Measurements from ENCODE around the gene CD302. TPM values are rescaled to one million over a fixed set of nuclear protein-coding genes. Genes with fewer than 3 reads are reported as not detected.
"Not testable (repeated sequence)": the region's sequence is repeated elsewhere in the genome, so short reads cannot be mapped to it uniquely, and the experiment has no call there.

CD302 gene
- polyA plus RNA-seq, 3 donors = 11.8 to 13.4 (median 13.1) TPM

GRCh38 chr2:159803235-159803962, 5.4 kb upstream of the CD302 start:
- no peak for DNase-seq (ENCODE audit: extremely low read depth in 1 of 11, low read depth in 9 of 11, low spot score in 4 of 11)

DNA sequence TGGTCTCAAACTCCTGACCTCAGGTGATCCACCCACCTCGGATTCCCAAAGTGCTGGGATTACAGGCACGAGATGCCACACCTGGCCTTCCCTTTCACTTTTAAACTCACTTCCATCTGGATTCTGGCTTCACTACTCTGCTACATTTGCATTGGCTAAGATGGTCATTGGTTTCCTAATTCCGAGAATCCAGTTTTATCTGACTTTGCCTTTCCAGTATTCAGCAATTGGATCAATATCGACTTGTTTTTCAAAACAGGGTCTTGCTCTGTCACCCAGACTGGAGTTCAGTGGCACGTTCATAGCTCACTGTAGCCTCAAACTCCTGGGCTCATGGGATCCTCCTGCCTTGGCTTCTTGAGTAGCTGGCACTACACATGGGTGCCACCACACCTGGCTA, 4.7 kb upstream of the CD302 start:
- no peak for DNase-seq (ENCODE audit: extremely low read depth in 1 of 11, low read depth in 9 of 11, low spot score in 4 of 11)

DNA sequence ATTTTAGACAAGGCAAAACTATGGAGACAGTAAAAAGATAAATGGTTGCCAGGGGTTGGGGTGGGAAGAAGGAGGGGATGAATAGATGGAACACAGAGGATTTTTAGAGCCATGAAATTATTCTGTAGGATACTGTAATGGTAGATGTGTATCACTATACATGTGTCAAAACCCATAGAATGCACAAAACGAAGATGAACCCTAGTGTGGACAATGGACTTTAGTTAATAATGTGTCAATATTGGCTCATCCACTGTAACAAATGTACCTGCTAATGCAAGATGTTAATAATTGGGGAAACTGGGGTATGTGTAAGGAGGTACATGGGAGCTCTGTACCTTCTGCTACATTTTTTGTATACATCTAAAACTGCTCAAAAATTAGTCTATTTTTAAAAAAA, 1.8 kb upstream of the CD302 start:
- no peak for DNase-seq (ENCODE audit: extremely low read depth in 1 of 11, low read depth in 9 of 11, low spot score in 4 of 11)

- no peak for DNase-seq (ENCODE audit: extremely low read depth in 1 of 11, low read depth in 9 of 11, low spot score in 4 of 11)
These were observed 343 bp upstream of the CD302 start for GRCh38 chr2:159798376-159798725.

DNA sequence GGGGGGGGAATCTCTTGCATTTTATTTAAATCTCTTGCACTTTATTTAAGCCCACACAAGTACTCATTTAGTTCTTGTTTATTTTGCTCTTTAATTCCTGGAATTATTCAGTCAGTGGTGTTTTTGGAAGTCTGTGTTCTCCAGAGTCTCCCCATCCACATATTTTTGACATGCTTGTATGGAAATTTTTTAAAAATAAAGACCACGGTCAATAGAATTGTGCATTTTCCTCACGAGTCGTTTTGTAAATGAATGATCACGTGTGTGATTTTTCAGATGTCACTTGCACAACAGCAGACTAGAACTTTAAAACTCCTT, 824 bp downstream of the CD302 start:
- no peak for DNase-seq (ENCODE audit: extremely low read depth in 1 of 11, low read depth in 9 of 11, low spot score in 4 of 11)

- DNase-seq (ENCODE audit: extremely low read depth in 1 of 11, low read depth in 9 of 11, low spot score in 4 of 11) = no peak
These were observed 1.9 kb downstream of the CD302 start for GRCh38 chr2:159795841-159796690.

DNA sequence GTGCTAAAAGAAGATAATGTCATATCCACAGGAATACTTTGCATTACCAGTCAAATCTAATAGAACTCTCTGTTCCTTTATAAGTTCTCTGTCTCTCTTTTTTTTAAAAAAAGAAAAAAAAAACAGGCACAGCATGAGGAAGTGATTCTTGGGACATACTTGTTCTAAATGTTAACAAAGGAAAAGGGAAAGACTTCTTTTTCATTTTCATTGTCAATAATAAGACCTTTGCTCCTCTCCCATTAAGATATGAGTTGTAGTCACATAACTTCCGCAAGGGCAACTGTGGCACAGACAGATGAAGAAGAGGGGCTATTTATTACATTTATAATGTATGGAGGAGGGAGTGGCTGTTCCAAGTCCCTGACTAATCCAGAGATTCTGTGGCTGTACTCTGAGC, 4.7 kb downstream of the CD302 start:
- DNase-seq (ENCODE audit: extremely low read depth in 1 of 11, low read depth in 9 of 11, low spot score in 4 of 11) = no peak

- no peak for DNase-seq (ENCODE audit: extremely low read depth in 1 of 11, low read depth in 9 of 11, low spot score in 4 of 11)
These were observed 5.4 kb downstream of the CD302 start for GRCh38 chr2:159792599-159792998.

DNA sequence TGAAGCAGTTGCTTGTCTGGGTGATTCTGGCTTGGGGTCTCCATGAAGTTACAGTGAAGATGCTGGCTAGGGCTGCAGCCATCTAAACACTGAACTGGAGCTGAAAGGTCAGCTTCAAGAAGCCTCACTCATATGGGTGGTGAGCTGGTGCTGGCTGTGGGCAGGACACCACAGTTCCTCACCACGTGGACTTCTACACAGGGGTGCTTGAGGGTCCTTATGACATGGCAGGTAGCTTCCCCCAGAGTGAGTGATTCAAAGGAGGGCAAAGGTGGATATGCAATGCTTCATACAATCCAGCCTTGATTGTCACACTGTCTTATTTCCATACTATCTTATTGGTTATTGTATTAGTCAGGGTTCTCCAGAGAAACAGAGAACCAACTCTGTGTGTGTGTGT, 6.0 kb downstream of the CD302 start:
- no peak for DNase-seq (ENCODE audit: extremely low read depth in 1 of 11, low read depth in 9 of 11, low spot score in 4 of 11)

- no peak for DNase-seq (ENCODE audit: extremely low read depth in 1 of 11, low read depth in 9 of 11, low spot score in 4 of 11)
These were observed 7.7 kb downstream of the CD302 start for GRCh38 chr2:159790323-159790722.

GRCh38 chr2:159788253-159788652, 9.8 kb downstream of the CD302 start:
- DNase-seq (ENCODE audit: extremely low read depth in 1 of 11, low read depth in 9 of 11, low spot score in 4 of 11) = no peak

DNA sequence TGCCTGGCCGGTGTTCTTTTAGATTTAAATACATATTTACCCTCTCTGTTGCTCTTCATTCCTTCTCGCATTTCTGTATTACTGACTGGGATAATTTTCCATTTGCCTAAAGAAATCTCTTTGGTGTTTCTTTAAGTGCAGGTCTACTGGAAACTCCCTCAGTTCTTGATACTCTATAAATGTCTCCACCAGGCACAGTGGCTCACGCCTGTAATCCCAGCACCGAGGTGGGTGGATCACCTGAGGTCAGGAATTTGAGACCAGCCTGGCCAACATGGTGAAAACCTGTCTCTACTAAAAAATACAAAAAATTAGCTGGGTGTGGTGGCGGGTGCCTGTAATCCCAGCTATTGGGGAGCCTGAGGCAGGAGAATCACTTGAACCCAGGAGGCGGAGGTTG, 10.4 kb downstream of the CD302 start:
- not testable (repeated sequence) for DNase-seq (ENCODE audit: extremely low read depth in 1 of 11, low read depth in 9 of 11, low spot score in 4 of 11)

- DNase-seq (ENCODE audit: extremely low read depth in 1 of 11, low read depth in 9 of 11, low spot score in 4 of 11) = no peak
These were observed 11.1 kb downstream of the CD302 start for GRCh38 chr2:159786938-159787337.

- DNase-seq (ENCODE audit: extremely low read depth in 1 of 11, low read depth in 9 of 11, low spot score in 4 of 11) = no peak
These were observed 12.8 kb downstream of the CD302 start for GRCh38 chr2:159785195-159785594.

DNA sequence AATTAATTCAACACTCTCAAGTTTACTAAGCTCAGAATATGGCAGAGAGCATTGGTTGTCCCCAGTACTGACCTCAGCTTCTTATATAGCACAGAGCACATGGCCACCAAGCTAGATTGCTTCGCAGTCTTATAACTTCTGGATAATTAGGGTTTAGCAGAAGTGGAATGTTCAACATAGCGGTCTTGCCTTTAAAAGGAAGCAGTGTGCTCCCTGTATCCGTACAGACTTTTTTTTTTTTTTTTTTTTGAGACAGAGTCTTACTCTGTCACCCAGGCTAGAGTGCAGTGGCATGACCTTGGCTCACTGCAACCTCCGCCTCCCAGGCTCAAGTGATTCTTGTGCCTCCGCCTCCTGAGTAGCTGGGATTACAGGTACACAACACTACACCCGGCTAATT, 13.3 kb downstream of the CD302 start:
- DNase-seq (ENCODE audit: extremely low read depth in 1 of 11, low read depth in 9 of 11, low spot score in 4 of 11) = not testable (repeated sequence)

DNA sequence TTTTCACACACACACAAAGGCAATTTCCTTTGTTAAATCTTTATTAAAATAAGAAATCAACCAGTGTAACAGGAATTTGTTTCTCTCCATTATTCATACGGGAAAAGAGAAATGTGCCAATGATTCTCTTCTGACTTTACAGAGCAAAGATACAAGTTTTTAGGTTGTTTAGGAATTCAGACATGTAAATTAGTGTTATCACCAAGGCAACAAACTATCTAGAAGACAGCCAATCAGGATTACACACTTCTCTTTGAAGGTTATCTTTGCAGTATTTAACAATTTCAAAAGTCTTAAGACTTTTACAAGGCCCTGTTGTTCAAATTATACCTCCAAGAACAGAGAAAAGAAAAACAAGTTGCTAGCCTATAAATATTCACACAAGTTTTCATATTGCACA, 14.5 kb downstream of the CD302 start:
- no peak for DNase-seq (ENCODE audit: extremely low read depth in 1 of 11, low read depth in 9 of 11, low spot score in 4 of 11)

DNA sequence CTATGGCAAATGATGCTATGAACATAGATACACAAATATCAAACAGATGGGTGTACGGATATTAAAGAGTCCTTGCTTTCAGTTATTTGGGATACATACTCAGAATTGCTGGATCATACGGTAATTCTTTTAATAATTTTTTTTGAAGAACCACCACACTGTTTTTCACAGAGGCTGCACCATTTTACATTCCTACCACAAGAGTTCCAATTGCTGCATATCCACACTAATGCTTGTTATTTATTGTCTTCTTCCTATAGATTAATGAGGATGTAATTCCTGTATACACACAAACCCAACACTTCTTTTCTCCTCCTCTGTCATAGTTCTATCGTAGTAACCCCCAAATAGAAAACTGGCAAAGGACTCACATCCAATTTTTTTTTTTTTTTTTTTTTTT, 21.7 kb downstream of the CD302 start:
- no peak for DNase-seq (ENCODE audit: extremely low read depth in 1 of 11, low read depth in 9 of 11, low spot score in 4 of 11)

GRCh38 chr2:159775021-159775420, 23.0 kb downstream of the CD302 start:
- no peak for DNase-seq (ENCODE audit: extremely low read depth in 1 of 11, low read depth in 9 of 11, low spot score in 4 of 11)

- DNase-seq (ENCODE audit: extremely low read depth in 1 of 11, low read depth in 9 of 11, low spot score in 4 of 11) = no peak
These were observed 23.5 kb downstream of the CD302 start for GRCh38 chr2:159774370-159774990.

DNA sequence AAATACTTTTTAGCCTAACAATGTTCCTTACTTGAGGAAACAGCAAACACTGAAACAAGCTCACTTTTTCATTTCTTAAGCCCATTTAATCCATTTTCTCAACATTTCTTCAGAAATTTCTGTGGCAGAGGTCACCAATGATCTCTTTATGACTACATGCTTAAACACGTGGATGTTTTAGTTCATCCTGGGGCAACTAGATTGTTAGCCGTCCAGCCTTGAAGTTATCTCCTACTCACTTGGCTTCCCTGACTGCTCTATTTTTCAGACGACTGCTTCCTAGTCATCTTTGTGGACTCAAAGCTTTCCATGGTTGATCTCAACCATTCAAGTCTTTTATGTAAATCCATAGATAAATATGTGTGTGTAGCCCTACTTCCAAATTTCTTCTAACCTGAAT, 24.1 kb downstream of the CD302 start:
- DNase-seq (ENCODE audit: extremely low read depth in 1 of 11, low read depth in 9 of 11, low spot score in 4 of 11) = no peak
